GM23338 (cell line): ENCODE data around the gene ASAP2. TPM values are rescaled to one million over a fixed set of nuclear protein-coding genes. Genes with fewer than 3 reads are reported as not detected.

Experiments
- ATAC-seq: fragments of 200-7000 bp; cut with Tn5 transposase; 3 replicates; pipeline ENCODE4 v1.9.1; 2020
- DNase-seq: peaks from one replicate; pipeline ENCODE4 v3.0.0-alpha.2; 2015; ENCODE audit warnings: low spot score
- H2AFZ ChIP-seq: fragments of 200-600 bp; sonication (generic); 2 replicates; pipeline ENCODE4 v1.8.0; 2016; ENCODE audit warnings: antibody characterized with exemption, mild to moderate bottlenecking, moderate library complexity
- H3F3A ChIP-seq: fragments of 200-600 bp; sonication (generic); replicated peaks from 2 replicates; pipeline ENCODE4 v1.8.0; 2017; ENCODE audit warnings: antibody characterized with exemption, mixed run types, low read depth
- H3K27ac ChIP-seq: fragments of 200-600 bp; sonication (generic); 2 replicates; pipeline ENCODE4 v1.6.1; 2016; ENCODE audit warnings: low read depth
- H3K27me3 ChIP-seq: fragments of 200-600 bp; sonication (generic); 2 replicates; pipeline ENCODE4 v1.8.0; 2016; ENCODE audit warnings: mild to moderate bottlenecking, mixed run types, moderate library complexity; ENCODE audit not compliant: insufficient read depth
- H3K36me3 ChIP-seq: fragments of 200-600 bp; sonication (generic); 2 replicates; pipeline ENCODE4 v1.8.0; 2016; ENCODE audit warnings: mild to moderate bottlenecking; ENCODE audit not compliant: insufficient read depth
- H3K4me1 ChIP-seq: fragments of 200-600 bp; sonication (generic); 2 replicates; pipeline ENCODE4 v1.8.0; 2016; ENCODE audit warnings: mild to moderate bottlenecking, moderate library complexity; ENCODE audit not compliant: insufficient read depth
- H3K4me2 ChIP-seq: fragments of 200-600 bp; sonication (generic); 2 replicates; pipeline ENCODE4 v1.7.1; 2017; ENCODE audit warnings: mixed run types
- H3K4me3 ChIP-seq: fragments of 200-600 bp; sonication (generic); 2 replicates; pipeline ENCODE4 v1.6.1; 2016; ENCODE audit warnings: mixed run types
- H3K79me2 ChIP-seq: fragments of 200-600 bp; sonication (generic); replicated peaks from 2 replicates; pipeline ENCODE4 v1.8.0; 2017; ENCODE audit warnings: mild to moderate bottlenecking; ENCODE audit not compliant: insufficient read depth
- H3K9me2 ChIP-seq: fragments of 200-600 bp; sonication (generic); 2 replicates; pipeline ENCODE4 v1.8.0; 2017; ENCODE audit not compliant: insufficient read depth
- H4K20me1 ChIP-seq: fragments of 200-600 bp; sonication (generic); replicated peaks from 2 replicates; pipeline ENCODE4 v1.8.0; 2017; ENCODE audit warnings: mild to moderate bottlenecking; ENCODE audit not compliant: insufficient read depth
- H3K27ac Mint-ChIP-seq: 2 replicates; pipeline ENCODE4 v1.8.0; 2020; ENCODE audit warnings: inconsistent platforms, mild to moderate bottlenecking, moderate library complexity, mixed read lengths
- H3K27me3 Mint-ChIP-seq: 3 replicates; pipeline ENCODE4 v1.8.0; 2022; ENCODE audit warnings: low read depth, mild to moderate bottlenecking, moderate library complexity, mixed read lengths, inconsistent platforms; ENCODE audit not compliant: insufficient read depth, poor library complexity
- H3K36me3 Mint-ChIP-seq: 3 replicates; pipeline ENCODE4 v1.8.0; 2021; ENCODE audit warnings: low read depth, mild to moderate bottlenecking, inconsistent platforms, moderate library complexity, mixed read lengths
- H3K4me1 Mint-ChIP-seq: 3 replicates; pipeline ENCODE4 v1.8.0; 2020; ENCODE audit warnings: mild to moderate bottlenecking, inconsistent platforms, mixed read lengths
- H3K4me3 Mint-ChIP-seq: 3 replicates; pipeline ENCODE4 v1.8.0; 2021; ENCODE audit warnings: moderate library complexity, mild to moderate bottlenecking, inconsistent platforms, mixed read lengths
- H3K9me3 Mint-ChIP-seq: 3 replicates; pipeline ENCODE4 v1.8.0; 2020; ENCODE audit warnings: moderate library complexity, mild to moderate bottlenecking, inconsistent platforms, mixed read lengths
- CREB1 ChIP-seq: fragments of 250-450 bp; sonication (Bioruptor Pico); IDR thresholded peaks from 2 replicates; pipeline ENCODE4 v1.5.0; 2020; ENCODE audit warnings: low read depth, mild to moderate bottlenecking, moderate library complexity
- EZH2phosphoT487 ChIP-seq: fragments of 200-600 bp; sonication (generic); IDR thresholded peaks from one replicate; pipeline ENCODE4 v1.8.1; 2018; ENCODE audit warnings: antibody characterized with exemption; ENCODE audit not compliant: unreplicated experiment
- NANOG ChIP-seq: IDR thresholded peaks from 2 replicates; pipeline ENCODE4 v1.6.1; 2016; ENCODE audit warnings: antibody characterized with exemption, borderline replicate concordance
- ZNF114 ChIP-seq: fragments of 250-450 bp; sonication (Bioruptor Pico); IDR thresholded peaks from 2 replicates; pipeline ENCODE4 v1.5.0; 2020; ENCODE audit warnings: mild to moderate bottlenecking, moderate library complexity
- ZNF331 ChIP-seq: fragments of 250-450 bp; sonication (Bioruptor Pico); IDR thresholded peaks from 2 replicates; pipeline ENCODE4 v1.5.0; 2020; ENCODE audit warnings: low read depth, mild to moderate bottlenecking, moderate library complexity
- polyA plus RNA-seq: library from polyadenylated mRNA; unstranded; fragments of >200 nt; fragmentation: Nextera tagmentation; extraction: Ambion mirVana; gene quantifications from 2 replicates; pipeline ENCODE4 v1.2.1, GENCODE V29; 2016
- total RNA-seq: library from RNA; depleted of rRNA; stranded (reverse); fragments of >200 nt; shearing (Covaris generic); gene quantifications from 2 replicates; pipeline ENCODE4 v1.2.3, GENCODE V29; 2014
- TF ChIP-seq, protein P1 (sequence below): IDR thresholded peaks from one replicate; pipeline ENCODE4 v1.6.1; 2018; ENCODE audit warnings: antibody characterized with exemption; ENCODE audit not compliant: unreplicated experiment
- TF ChIP-seq, protein P2 (sequence below): IDR thresholded peaks from 2 replicates; pipeline ENCODE4 v1.6.1; 2016; ENCODE audit warnings: antibody characterized with exemption
- TF ChIP-seq, protein P3 (sequence below): fragments of 250-450 bp; sonication (Bioruptor Pico); IDR thresholded peaks from 2 replicates; pipeline ENCODE4 v1.5.0; 2020; ENCODE audit warnings: mild to moderate bottlenecking, moderate library complexity

The ASAP2 gene
- total and polyA plus RNA-seq, 2 experiments from 2014 or later: 2.6 to 15.6 TPM

DNA sequence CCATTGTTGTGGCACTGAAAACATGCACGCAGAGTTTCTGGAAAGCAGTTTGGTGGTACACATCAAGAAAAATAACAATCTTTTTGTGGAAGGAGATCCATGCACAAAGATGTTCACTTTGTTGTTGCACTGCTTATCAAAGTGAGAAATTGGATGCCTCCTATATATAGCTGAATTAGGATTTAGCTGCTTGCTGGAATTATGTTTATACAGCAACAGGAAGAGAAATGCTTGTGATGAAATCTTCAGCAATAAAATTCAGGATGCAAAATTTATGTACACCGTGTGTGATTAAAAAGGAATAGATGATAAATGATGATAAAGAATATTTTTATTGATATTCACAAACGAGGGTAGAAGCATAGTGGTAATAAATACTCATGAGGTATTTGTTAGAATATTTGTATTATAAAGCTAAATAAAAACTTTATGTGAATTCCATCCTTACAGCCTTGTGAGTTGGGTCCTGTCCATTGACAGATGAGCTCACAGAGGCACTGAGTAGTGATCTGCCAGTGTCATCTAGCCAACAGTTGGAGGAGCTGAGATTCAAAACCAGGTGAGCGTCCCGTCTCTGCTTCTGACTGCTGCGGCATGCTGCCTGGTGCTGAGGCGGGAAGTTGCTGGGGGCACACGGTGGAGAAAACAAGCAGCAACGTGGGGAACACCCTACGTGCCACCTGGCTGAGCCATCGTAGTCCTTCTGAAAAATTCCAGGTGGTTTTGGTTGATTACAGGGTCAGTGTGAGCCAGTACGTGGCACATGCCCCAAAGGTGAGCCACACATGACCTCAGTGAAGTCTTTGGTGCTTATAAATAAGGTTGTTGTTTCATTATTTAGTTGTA is 80.2 kb downstream of the ASAP2 start:
- H3K4me2 ChIP-seq: no peak overlapping the region

More for the DNA sequence above, 80.2 kb downstream of the ASAP2 start:
- Histone ChIP-seq H3K9me2 (no peaks in the 10 kb centered on the region; the same call in 1 of the 2 replicates), H3F3A (no peaks in the 10 kb centered on the region), H3K4me3 (no peak overlapping the region), H2AFZ (no peak overlapping the region), H3K27ac (no peak overlapping the region), H3K36me3 (no peaks in the 10 kb centered on the region), H4K20me1 (no peaks in the 10 kb centered on the region; the same call in 1 of the 2 replicates), H3K4me1 (peaks cover 17% of the 10 kb centered on the region), H3K27me3 (no peaks in the 10 kb centered on the region), H3K79me2 (peaks cover 12% of the 10 kb centered on the region; the same call in 1 of the 2 replicates)
- H3K27ac Mint-ChIP-seq: no peak overlapping the region
- no peak for ATAC-seq
- TF ChIP-seq, protein P1, sequence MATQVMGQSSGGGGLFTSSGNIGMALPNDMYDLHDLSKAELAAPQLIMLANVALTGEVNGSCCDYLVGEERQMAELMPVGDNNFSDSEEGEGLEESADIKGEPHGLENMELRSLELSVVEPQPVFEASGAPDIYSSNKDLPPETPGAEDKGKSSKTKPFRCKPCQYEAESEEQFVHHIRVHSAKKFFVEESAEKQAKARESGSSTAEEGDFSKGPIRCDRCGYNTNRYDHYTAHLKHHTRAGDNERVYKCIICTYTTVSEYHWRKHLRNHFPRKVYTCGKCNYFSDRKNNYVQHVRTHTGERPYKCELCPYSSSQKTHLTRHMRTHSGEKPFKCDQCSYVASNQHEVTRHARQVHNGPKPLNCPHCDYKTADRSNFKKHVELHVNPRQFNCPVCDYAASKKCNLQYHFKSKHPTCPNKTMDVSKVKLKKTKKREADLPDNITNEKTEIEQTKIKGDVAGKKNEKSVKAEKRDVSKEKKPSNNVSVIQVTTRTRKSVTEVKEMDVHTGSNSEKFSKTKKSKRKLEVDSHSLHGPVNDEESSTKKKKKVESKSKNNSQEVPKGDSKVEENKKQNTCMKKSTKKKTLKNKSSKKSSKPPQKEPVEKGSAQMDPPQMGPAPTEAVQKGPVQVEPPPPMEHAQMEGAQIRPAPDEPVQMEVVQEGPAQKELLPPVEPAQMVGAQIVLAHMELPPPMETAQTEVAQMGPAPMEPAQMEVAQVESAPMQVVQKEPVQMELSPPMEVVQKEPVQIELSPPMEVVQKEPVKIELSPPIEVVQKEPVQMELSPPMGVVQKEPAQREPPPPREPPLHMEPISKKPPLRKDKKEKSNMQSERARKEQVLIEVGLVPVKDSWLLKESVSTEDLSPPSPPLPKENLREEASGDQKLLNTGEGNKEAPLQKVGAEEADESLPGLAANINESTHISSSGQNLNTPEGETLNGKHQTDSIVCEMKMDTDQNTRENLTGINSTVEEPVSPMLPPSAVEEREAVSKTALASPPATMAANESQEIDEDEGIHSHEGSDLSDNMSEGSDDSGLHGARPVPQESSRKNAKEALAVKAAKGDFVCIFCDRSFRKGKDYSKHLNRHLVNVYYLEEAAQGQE: no peak
- TF ChIP-seq ZNF114 (no peak), CREB1 (CRISPR knock-in tag) (no peak), ZNF331 (CRISPR knock-in tag) (no peak), EZH2phosphoT487 (no peak), NANOG (no peak)
- TF ChIP-seq, protein P2, sequence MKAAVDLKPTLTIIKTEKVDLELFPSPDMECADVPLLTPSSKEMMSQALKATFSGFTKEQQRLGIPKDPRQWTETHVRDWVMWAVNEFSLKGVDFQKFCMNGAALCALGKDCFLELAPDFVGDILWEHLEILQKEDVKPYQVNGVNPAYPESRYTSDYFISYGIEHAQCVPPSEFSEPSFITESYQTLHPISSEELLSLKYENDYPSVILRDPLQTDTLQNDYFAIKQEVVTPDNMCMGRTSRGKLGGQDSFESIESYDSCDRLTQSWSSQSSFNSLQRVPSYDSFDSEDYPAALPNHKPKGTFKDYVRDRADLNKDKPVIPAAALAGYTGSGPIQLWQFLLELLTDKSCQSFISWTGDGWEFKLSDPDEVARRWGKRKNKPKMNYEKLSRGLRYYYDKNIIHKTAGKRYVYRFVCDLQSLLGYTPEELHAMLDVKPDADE: no peak
- TF ChIP-seq, protein P3, sequence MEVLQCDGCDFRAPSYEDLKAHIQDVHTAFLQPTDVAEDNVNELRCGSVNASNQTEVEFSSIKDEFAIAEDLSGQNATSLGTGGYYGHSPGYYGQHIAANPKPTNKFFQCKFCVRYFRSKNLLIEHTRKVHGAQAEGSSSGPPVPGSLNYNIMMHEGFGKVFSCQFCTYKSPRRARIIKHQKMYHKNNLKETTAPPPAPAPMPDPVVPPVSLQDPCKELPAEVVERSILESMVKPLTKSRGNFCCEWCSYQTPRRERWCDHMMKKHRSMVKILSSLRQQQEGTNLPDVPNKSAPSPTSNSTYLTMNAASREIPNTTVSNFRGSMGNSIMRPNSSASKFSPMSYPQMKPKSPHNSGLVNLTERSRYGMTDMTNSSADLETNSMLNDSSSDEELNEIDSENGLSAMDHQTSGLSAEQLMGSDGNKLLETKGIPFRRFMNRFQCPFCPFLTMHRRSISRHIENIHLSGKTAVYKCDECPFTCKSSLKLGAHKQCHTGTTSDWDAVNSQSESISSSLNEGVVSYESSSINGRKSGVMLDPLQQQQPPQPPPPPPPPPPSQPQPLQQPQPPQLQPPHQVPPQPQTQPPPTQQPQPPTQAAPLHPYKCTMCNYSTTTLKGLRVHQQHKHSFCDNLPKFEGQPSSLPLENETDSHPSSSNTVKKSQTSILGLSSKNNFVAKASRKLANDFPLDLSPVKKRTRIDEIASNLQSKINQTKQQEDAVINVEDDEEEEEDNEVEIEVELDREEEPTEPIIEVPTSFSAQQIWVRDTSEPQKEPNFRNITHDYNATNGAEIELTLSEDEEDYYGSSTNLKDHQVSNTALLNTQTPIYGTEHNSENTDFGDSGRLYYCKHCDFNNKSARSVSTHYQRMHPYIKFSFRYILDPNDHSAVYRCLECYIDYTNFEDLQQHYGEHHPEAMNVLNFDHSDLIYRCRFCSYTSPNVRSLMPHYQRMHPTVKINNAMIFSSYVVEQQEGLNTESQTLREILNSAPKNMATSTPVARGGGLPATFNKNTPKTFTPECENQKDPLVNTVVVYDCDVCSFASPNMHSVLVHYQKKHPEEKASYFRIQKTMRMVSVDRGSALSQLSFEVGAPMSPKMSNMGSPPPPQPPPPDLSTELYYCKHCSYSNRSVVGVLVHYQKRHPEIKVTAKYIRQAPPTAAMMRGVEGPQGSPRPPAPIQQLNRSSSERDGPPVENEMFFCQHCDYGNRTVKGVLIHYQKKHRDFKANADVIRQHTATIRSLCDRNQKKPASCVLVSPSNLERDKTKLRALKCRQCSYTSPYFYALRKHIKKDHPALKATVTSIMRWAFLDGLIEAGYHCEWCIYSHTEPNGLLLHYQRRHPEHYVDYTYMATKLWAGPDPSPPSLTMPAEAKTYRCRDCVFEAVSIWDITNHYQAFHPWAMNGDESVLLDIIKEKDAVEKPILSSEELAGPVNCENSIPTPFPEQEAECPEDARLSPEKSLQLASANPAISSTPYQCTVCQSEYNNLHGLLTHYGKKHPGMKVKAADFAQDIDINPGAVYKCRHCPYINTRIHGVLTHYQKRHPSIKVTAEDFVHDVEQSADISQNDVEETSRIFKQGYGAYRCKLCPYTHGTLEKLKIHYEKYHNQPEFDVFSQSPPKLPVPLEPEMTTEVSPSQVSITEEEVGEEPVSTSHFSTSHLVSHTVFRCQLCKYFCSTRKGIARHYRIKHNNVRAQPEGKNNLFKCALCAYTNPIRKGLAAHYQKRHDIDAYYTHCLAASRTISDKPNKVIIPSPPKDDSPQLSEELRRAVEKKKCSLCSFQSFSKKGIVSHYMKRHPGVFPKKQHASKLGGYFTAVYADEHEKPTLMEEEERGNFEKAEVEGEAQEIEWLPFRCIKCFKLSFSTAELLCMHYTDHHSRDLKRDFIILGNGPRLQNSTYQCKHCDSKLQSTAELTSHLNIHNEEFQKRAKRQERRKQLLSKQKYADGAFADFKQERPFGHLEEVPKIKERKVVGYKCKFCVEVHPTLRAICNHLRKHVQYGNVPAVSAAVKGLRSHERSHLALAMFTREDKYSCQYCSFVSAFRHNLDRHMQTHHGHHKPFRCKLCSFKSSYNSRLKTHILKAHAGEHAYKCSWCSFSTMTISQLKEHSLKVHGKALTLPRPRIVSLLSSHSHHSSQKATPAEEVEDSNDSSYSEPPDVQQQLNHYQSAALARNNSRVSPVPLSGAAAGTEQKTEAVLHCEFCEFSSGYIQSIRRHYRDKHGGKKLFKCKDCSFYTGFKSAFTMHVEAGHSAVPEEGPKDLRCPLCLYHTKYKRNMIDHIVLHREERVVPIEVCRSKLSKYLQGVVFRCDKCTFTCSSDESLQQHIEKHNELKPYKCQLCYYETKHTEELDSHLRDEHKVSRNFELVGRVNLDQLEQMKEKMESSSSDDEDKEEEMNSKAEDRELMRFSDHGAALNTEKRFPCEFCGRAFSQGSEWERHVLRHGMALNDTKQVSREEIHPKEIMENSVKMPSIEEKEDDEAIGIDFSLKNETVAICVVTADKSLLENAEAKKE (CRISPR knock-in tag): no peak
- no peaks in the 10 kb centered on the region for H3K9me3 Mint-ChIP-seq
- H3K4me1 Mint-ChIP-seq: peaks cover 41% of the 10 kb centered on the region
- no peak overlapping the region for H3K4me3 Mint-ChIP-seq
- no peak for DNase-seq
- H3K27me3 Mint-ChIP-seq: peaks cover 10% of the 10 kb centered on the region
- H3K36me3 Mint-ChIP-seq: peaks cover 14% of the 10 kb centered on the region
